K562 (cell line): ENCODE data around the gene E2F3. TPM values are rescaled to one million over a fixed set of nuclear protein-coding genes. Genes with fewer than 3 reads are reported as not detected.

ENCODE experiments used
- ATAC-seq: fragments of 200-7000 bp; cut with Tn5 transposase; 3 replicates; pipeline ENCODE4 v1.9.1; 2020; ENCODE audit warnings: moderate library complexity
- BruUV-seq: library from RNA; stranded (reverse); fragments of 400-500 nt; replicated peaks from 2 replicates; lab custom pipeline; 2021; lab: Mats Ljungman, UMichigan
- CTCF ChIA-PET: fragments of 300-600 bp; formaldehyde crosslinking; extraction: SDS; loops from one replicate; lab custom pipeline; 2021; ENCODE audit warnings: low intra/inter-chr PET ratio; lab: Yijun Ruan, JAX
- POLR2A ChIA-PET: fragments of 300-600, 350-650 bp; sonication (Branson Sonifier 250); formaldehyde crosslinking; extraction: SDS; loops from one replicate; lab custom pipeline; 2021; ENCODE audit warnings: antibody characterized with exemption, inconsistent platforms; lab: Yijun Ruan, JAX
- DNase-seq, 4 experiments: peaks; one replicate each; pipeline versions ENCODE4 v3.0.0 to v3.0.0-alpha.2; 2011 to 2018; ENCODE audit warnings: low spot score in 3 of 4, mixed read lengths in 3 of 4; ENCODE audit errors: extremely low read depth in 1 of 4
- FAIRE-seq: peaks from 2 replicates; lab custom pipeline; 2011; peaks lifted over from hg19 to GRCh38; lab: Jason Lieb, UNC
- H2AFZ ChIP-seq: 2 replicates; pipeline ENCODE4 v1.6.0; 2011; ENCODE audit warnings: low read depth, low read length, control low read depth, inconsistent platforms
- H3K27ac ChIP-seq: fragments of 200-600 bp; 3 replicates; pipeline ENCODE4 v1.8.0; 2011; ENCODE audit warnings: low read depth, mild to moderate bottlenecking, control low read depth, inconsistent platforms, low read length, moderate library complexity, mixed read lengths; ENCODE audit errors: extremely low read depth
- H3K27me3 ChIP-seq, 2 experiments: fragments of 300-600 bp in 1 of 2; 2 replicates in 1 of 2; 3 replicates in 1 of 2; pipeline versions ENCODE4 v1.6.0 to v1.8.0; 2011; ENCODE audit warnings: inconsistent platforms in 2 of 2, low read length in 2 of 2, mild to moderate bottlenecking in 1 of 2, mixed read lengths in 1 of 2, moderate library complexity in 1 of 2; ENCODE audit not compliant: control insufficient read depth in 2 of 2, insufficient read depth in 2 of 2
- H3K36me3 ChIP-seq: fragments of 300-600 bp; 3 replicates; pipeline ENCODE4 v1.8.0; 2011; ENCODE audit warnings: mild to moderate bottlenecking, low read length, inconsistent platforms; ENCODE audit not compliant: control insufficient read depth, insufficient read depth
- H3K4me1 ChIP-seq, 2 experiments: fragments of 200-600 bp in 1 of 2; replicated peaks in 1 of 2; 2 replicates in 1 of 2; 3 replicates in 1 of 2; pipeline versions ENCODE4 v1.5.1 to v1.8.0; 2011; ENCODE audit warnings: inconsistent platforms in 2 of 2, low read length in 2 of 2, mild to moderate bottlenecking in 1 of 2, mixed read lengths in 1 of 2, moderate library complexity in 1 of 2; ENCODE audit not compliant: control insufficient read depth in 2 of 2, insufficient read depth in 2 of 2
- H3K4me2 ChIP-seq: 2 replicates; pipeline ENCODE4 v1.6.1; 2011; ENCODE audit warnings: low read length, control low read depth, inconsistent platforms, mixed read lengths; ENCODE audit not compliant: insufficient read depth
- H3K4me3 ChIP-seq: fragments of 200-600 bp; sonication (generic), shearing (Covaris generic); 2 replicates; pipeline ENCODE4 v1.5.1; 2016; ENCODE audit warnings: control low read depth, inconsistent platforms
- H3K79me2 ChIP-seq: fragments of 200-600 bp; 3 replicates; pipeline ENCODE4 v1.8.0; 2011; ENCODE audit warnings: low read length, inconsistent platforms; ENCODE audit not compliant: control insufficient read depth, insufficient read depth
- H3K9ac ChIP-seq, 2 experiments: 2 replicates each; pipeline versions ENCODE4 v1.6.0 to v1.6.1; 2011; ENCODE audit warnings: low read depth in 2 of 2, low read length in 2 of 2, control low read depth in 1 of 2, inconsistent platforms in 1 of 2, mild to moderate bottlenecking in 1 of 2, mixed read lengths in 1 of 2; ENCODE audit not compliant: insufficient read depth in 1 of 2
- H3K9me1 ChIP-seq: one replicate; pipeline ENCODE4 v1.6.0; 2011; ENCODE audit warnings: inconsistent platforms, mild to moderate bottlenecking, low read length, moderate library complexity; ENCODE audit not compliant: control insufficient read depth, insufficient read depth
- H3K9me3 ChIP-seq: replicated peaks from 2 replicates; pipeline ENCODE4 v1.5.1; 2011; ENCODE audit warnings: low read depth, low read length, inconsistent platforms; ENCODE audit not compliant: control insufficient read depth, insufficient read depth
- H4K20me1 ChIP-seq: replicated peaks from 2 replicates; pipeline ENCODE4 v1.6.1; 2011; ENCODE audit warnings: low read length, inconsistent platforms, mixed read lengths; ENCODE audit not compliant: control insufficient read depth, insufficient read depth
- HMG20B ChIP-seq: fragments of 250-450 bp; sonication (Bioruptor Pico); IDR thresholded peaks from 2 replicates; pipeline ENCODE4 v1.5.0; 2021; ENCODE audit warnings: mild to moderate bottlenecking
- MCM7 ChIP-seq, 2 experiments: fragments of 450-650 bp; IDR thresholded peaks; 2 replicates each; pipeline ENCODE4 v1.6.1; 2016 to 2018
- NCOA6 ChIP-seq: fragments of 450-650 bp; IDR thresholded peaks from 2 replicates; pipeline ENCODE4 v1.6.1; 2017; ENCODE audit warnings: mild to moderate bottlenecking
- USF1 ChIP-seq: sonication (generic); formaldehyde crosslinking; IDR thresholded peaks from 2 replicates; pipeline ENCODE4 v1.9.0; 2022; ENCODE audit warnings: mild to moderate bottlenecking, missing genetic modification reagents
- YBX1 ChIP-seq: fragments of 450-650 bp; IDR thresholded peaks from 2 replicates; pipeline ENCODE4 v1.7.1; 2016; ENCODE audit warnings: mild to moderate bottlenecking
- ZNF589 ChIP-seq: fragments of 200-800 bp; sonication (Bioruptor generic); IDR thresholded peaks from 2 replicates; pipeline ENCODE4 v1.6.1; 2016; ENCODE audit warnings: low read depth, missing genetic modification characterization, missing compliant biosample characterization
- WGBS: fragments of 100-300 bp; shearing (Covaris generic); methylation state at CpG from one replicate; pipeline ENCODE4 v1.1.6; 2016; ENCODE audit warnings: low coverage, mixed read lengths; ENCODE audit not compliant: insufficient coverage; ENCODE audit errors: missing lambda C conversion rate; 5-methylcytosine and 5-hydroxymethylcytosine counted together
- in situ Hi-C: fragments of 300-500 bp; cut with MboI; formaldehyde crosslinking; loops from 4 replicates; pipeline ENCODE4 v1.15.0; 2018; ENCODE audit warnings: inconsistent platforms, mixed read lengths
- intact Hi-C: fragments of 100-400 bp; cut with micrococcal nuclease; formaldehyde crosslinking; loops from 2 replicates; pipeline ENCODE4 v1.14.2; 2022
- polyA plus RNA-seq, 8 experiments: library from polyadenylated mRNA; depleted of rRNA in 4 of 8; stranded (reverse) in 5 of 8; unstranded in 3 of 8; fragments of >200 nt; fragmentation: Nextera tagmentation in 2 of 8; fragmentation: Illumina TruSeq in 1 of 8; extraction: Ambion mirVana in 2 of 8; extraction: Trizol in 1 of 8; gene quantifications; 2 replicates each; pipeline versions ENCODE4 v1.2.1 to v1.2.3, GENCODE V29; 2011 to 2014; ENCODE audit warnings: inconsistent platforms in 1 of 8, missing spikeins in 1 of 8
- total RNA-seq, 7 experiments: library from RNA; depleted of rRNA in 6 of 7; stranded (reverse); fragments of >200 nt in 6 of 7; fragmentation: Illumina TruSeq in 2 of 7; extraction: Trizol in 2 of 7; gene quantifications; 2 replicates each; pipeline versions ENCODE4 v1.2.1 to v1.2.3, GENCODE V29; 2011 to 2021; ENCODE audit warnings: low replicate concordance in 1 of 7

Gene E2F3
- total and polyA plus RNA-seq, 9 of the 15 experiments (the other 6 are each of a cell fraction or from before 2014, with no cell fraction given) = 11.1 to 44.7 (median 27.2) TPM

GRCh38 chr6:20497216-20498040, 95.7 kb downstream of the E2F3 start:
- DNase-seq (no peak), ATAC-seq (peak; percentile 23; the same call in 1 of the 3 replicates), FAIRE-seq (no peak)
- no peak overlapping the region for H3K27ac ChIP-seq
- H3K79me2 ChIP-seq = no peaks in the 10 kb centered on the region
- H3K4me1 ChIP-seq = no peaks in the 10 kb centered on the region
- no peaks in the 10 kb centered on the region for H3K9me3 ChIP-seq
- intact Hi-C loops = no loop called here
- no peak for TF ChIP-seq MCM7 (IDR thresholded peaks at IDR 0.05)
- no peak for TF ChIP-seq ZNF589 (CRISPR knock-in tag)
- TF ChIP-seq NCOA6 = no peak
- TF ChIP-seq YBX1 = no peak
- TF ChIP-seq HMG20B (CRISPR knock-in tag) = no peak
- no peak for TF ChIP-seq USF1
- H2AFZ ChIP-seq = no peak overlapping the region
- no peaks in the 10 kb centered on the region for H3K27me3 ChIP-seq
- H3K4me2 ChIP-seq = no peak overlapping the region
- H3K36me3 ChIP-seq = peaks cover 7% of the 10 kb centered on the region; the same call in 2 of the 3 replicates
- no peaks in the 10 kb centered on the region for H4K20me1 ChIP-seq
- ChIA-PET CTCF (no interaction called here), POLR2A (no interaction called here)
- H3K9me1 ChIP-seq = no peaks in the 10 kb centered on the region
- no TSS peak for BruUV-seq
- no peak overlapping the region for H3K9ac ChIP-seq
- 75% methylated on average over 8 of the region's 8 CpGs for WGBS
- in situ Hi-C loops = no loop called here
- no peak overlapping the region for H3K4me3 ChIP-seq
